K562 (cell line): ENCODE data around the gene AGPAT3. TPM values are rescaled to one million over a fixed set of nuclear protein-coding genes. Genes with fewer than 3 reads are reported as not detected.

Source experiments
- CBFA2T3 ChIP-seq: fragments of 450-650 bp; IDR thresholded peaks from 2 replicates; pipeline ENCODE4 v1.6.1; 2017
- CCNT2 ChIP-seq: IDR thresholded peaks from 2 replicates; pipeline ENCODE4 v1.6.1; 2011; ENCODE audit warnings: borderline replicate concordance, low read depth, mild to moderate bottlenecking, moderate library complexity, mixed read lengths, low read length; ENCODE audit not compliant: insufficient read length; ENCODE audit errors: extremely low read depth
- COPS2 ChIP-seq: fragments of 450-650 bp; conservative IDR thresholded peaks from 2 replicates; pipeline ENCODE4 v1.6.1; 2016; ENCODE audit warnings: mild to moderate bottlenecking, moderate library complexity
- FOSL1 ChIP-seq: fragments of 200-800 bp; sonication (Bioruptor generic); conservative IDR thresholded peaks from 2 replicates; pipeline ENCODE4 v1.6.1; 2016; ENCODE audit warnings: missing genetic modification characterization, missing compliant biosample characterization
- GATA2 ChIP-seq: sonication (generic); formaldehyde crosslinking; IDR thresholded peaks from 2 replicates; pipeline ENCODE4 v1.4.0; 2020; ENCODE audit warnings: mild to moderate bottlenecking, missing genetic modification reagents
- GTF2E2 ChIP-seq: fragments of 200-800 bp; sonication (Bioruptor generic); IDR thresholded peaks from 2 replicates; pipeline ENCODE4 v1.6.1; 2016; ENCODE audit warnings: missing genetic modification characterization, missing compliant biosample characterization
- HDAC2 ChIP-seq: fragments of 450-650 bp; IDR thresholded peaks from 2 replicates; pipeline ENCODE4 v1.6.1; 2016; ENCODE audit warnings: mild to moderate bottlenecking
- NFXL1 ChIP-seq: fragments of 450-650 bp; formaldehyde crosslinking; IDR thresholded peaks from 2 replicates; pipeline ENCODE4 v1.4.0; 2021; ENCODE audit warnings: mild to moderate bottlenecking
- POLR2G ChIP-seq: fragments of 200-400 bp; formaldehyde crosslinking; IDR thresholded peaks from 2 replicates; pipeline ENCODE4 v1.6.1; 2017; ENCODE audit warnings: low read depth, mild to moderate bottlenecking, antibody characterized with exemption, low read length, moderate library complexity
- RBFOX2 ChIP-seq: fragments of 200-400 bp; formaldehyde crosslinking; IDR thresholded peaks from 2 replicates; pipeline ENCODE4 v1.6.1; 2017; ENCODE audit warnings: low read depth, mild to moderate bottlenecking, low read length, moderate library complexity
- RBM17 ChIP-seq: fragments of 200-400 bp; formaldehyde crosslinking; IDR thresholded peaks from 2 replicates; pipeline ENCODE4 v1.6.1; 2017; ENCODE audit warnings: low read depth, mild to moderate bottlenecking, low read length, borderline replicate concordance
- SMARCC2 ChIP-seq: fragments of 450-650 bp; IDR thresholded peaks from 2 replicates; pipeline ENCODE4 v1.6.1; 2017; ENCODE audit warnings: antibody characterized with exemption, moderate library complexity, mild to moderate bottlenecking, low read depth
- ZBTB7A ChIP-seq: IDR thresholded peaks from 2 replicates; pipeline ENCODE4 v1.6.1; 2011; ENCODE audit warnings: low read depth, mild to moderate bottlenecking, low read length, moderate library complexity, borderline replicate concordance; ENCODE audit not compliant: control insufficient read depth
- ZEB2 ChIP-seq: fragments of 450-650 bp; IDR thresholded peaks from 2 replicates; pipeline ENCODE4 v1.6.1; 2016
- ZFP36 ChIP-seq: fragments of 150-350 bp; IDR thresholded peaks from 2 replicates; pipeline ENCODE4 v1.6.1; 2018; ENCODE audit warnings: low read length, low read depth; ENCODE audit not compliant: partially characterized antibody
- ZNF263 ChIP-seq: sonication (generic); formaldehyde crosslinking; IDR thresholded peaks from 2 replicates; pipeline ENCODE4 v1.8.0; 2022; ENCODE audit warnings: mild to moderate bottlenecking, missing genetic modification reagents, borderline replicate concordance
- ZNF316 ChIP-seq: fragments of 450-650 bp; IDR thresholded peaks from 2 replicates; pipeline ENCODE4 v1.6.1; 2016
- ZNF584 ChIP-seq: fragments of 200-800 bp; sonication (Bioruptor generic); IDR thresholded peaks from 2 replicates; pipeline ENCODE4 v1.6.1; 2016; ENCODE audit warnings: low read depth, mild to moderate bottlenecking, missing genetic modification characterization, missing compliant biosample characterization
- ZNF766 ChIP-seq: fragments of 200-800 bp; sonication (Bioruptor generic); conservative IDR thresholded peaks from 2 replicates; pipeline ENCODE4 v1.6.1; 2016; ENCODE audit warnings: missing genetic modification characterization, missing compliant biosample characterization
- ZSCAN32 ChIP-seq: fragments of 450-650 bp; formaldehyde crosslinking; IDR thresholded peaks from 2 replicates; pipeline ENCODE4 v1.4.0; 2020; ENCODE audit warnings: mild to moderate bottlenecking, moderate library complexity
- polyA plus RNA-seq, 8 experiments: library from polyadenylated mRNA; depleted of rRNA in 4 of 8; stranded (reverse) in 5 of 8; unstranded in 3 of 8; fragments of >200 nt; fragmentation: Nextera tagmentation in 2 of 8; fragmentation: Illumina TruSeq in 1 of 8; extraction: Ambion mirVana in 2 of 8; extraction: Trizol in 1 of 8; gene quantifications; 2 replicates each; pipeline versions ENCODE4 v1.2.1 to v1.2.3, GENCODE V29; 2011 to 2014; ENCODE audit warnings: inconsistent platforms in 1 of 8, missing spikeins in 1 of 8
- total RNA-seq, 7 experiments: library from RNA; depleted of rRNA in 6 of 7; stranded (reverse); fragments of >200 nt in 6 of 7; fragmentation: Illumina TruSeq in 2 of 7; extraction: Trizol in 2 of 7; gene quantifications; 2 replicates each; pipeline versions ENCODE4 v1.2.1 to v1.2.3, GENCODE V29; 2011 to 2021; ENCODE audit warnings: low replicate concordance in 1 of 7
- TF ChIP-seq, protein P1 (sequence below): fragments of 250-450 bp; sonication (Bioruptor Pico); IDR thresholded peaks from 2 replicates; pipeline ENCODE4 v1.5.0; 2021; ENCODE audit warnings: mild to moderate bottlenecking, moderate library complexity
- TF ChIP-seq, protein P2 (sequence below): sonication (generic); formaldehyde crosslinking; IDR thresholded peaks from 2 replicates; pipeline ENCODE4 v1.8.1; 2023; ENCODE audit warnings: mild to moderate bottlenecking, missing genetic modification reagents
- TF ChIP-seq, protein P3 (sequence below): sonication (generic); formaldehyde crosslinking; IDR thresholded peaks from 2 replicates; pipeline ENCODE4 v1.8.0; 2022; ENCODE audit warnings: missing genetic modification reagents, mild to moderate bottlenecking, moderate library complexity, borderline replicate concordance

The AGPAT3 gene
- total and polyA plus RNA-seq, 9 of the 15 experiments (the other 6 are each of a cell fraction or from before 2014, with no cell fraction given) = 1.5 to 88.4 (median 35.7) TPM

DNA sequence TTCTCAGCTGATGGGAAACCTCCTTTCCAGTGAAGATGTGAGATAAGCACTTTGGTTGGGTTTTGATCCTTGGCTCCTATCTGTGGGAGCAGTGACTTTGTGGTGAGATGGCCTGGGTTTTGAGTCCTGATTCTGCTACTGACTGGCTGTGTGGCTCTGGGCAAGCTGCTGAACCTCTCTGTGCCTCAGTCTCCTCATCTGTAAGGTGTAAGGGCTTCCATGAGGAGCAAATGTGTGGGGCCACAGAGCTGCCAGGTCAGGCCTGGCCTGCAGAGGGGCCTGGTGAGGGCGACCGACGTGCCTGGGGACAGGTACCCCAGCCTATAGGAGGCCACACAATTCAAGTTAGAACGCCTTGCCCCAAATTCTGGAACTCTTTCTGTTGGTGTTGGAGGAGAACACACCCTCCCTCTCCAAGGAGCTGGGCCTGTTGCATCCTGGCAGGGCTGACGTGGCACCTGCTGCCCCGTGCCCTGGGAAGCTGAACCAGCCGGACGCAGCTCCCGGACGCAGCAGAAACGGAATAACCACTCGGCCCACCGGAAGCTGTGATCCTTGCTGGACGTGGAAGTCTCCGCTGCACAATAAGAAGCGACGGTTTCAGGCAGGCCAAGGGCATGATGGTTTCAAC, 62.7 kb downstream of the AGPAT3 start (continued):
- TF ChIP-seq ZNF766 (0 out of 2 replicates have a peak, but pooled peaks have one; percentile 48), ZBTB7A (no peak), ZNF584 (CRISPR knock-in tag) (no peak), NFXL1 (CRISPR knock-in tag) (no peak), ZNF263 (CRISPR knock-in tag) (no peak), GATA2 (peak; percentile 51; the same call in 1 of the 2 replicates), ZEB2 (no peak), COPS2 (no peak), SMARCC2 (no peak), GTF2E2 (tag) (no peak), RBFOX2 (no peak), CBFA2T3 (peak; percentile 55; the same call in 1 of the 2 replicates), RBM17 (no peak), ZFP36 (peak; percentile 94), POLR2G (0 out of 2 replicates have a peak, but pooled peaks have one; percentile 26), ZNF316 (no peak), FOSL1 (no peak), ZSCAN32 (no peak), HDAC2 (peak; percentile 40; the same call in 1 of the 2 replicates), CCNT2 (no peak)
- TF ChIP-seq, protein P1, sequence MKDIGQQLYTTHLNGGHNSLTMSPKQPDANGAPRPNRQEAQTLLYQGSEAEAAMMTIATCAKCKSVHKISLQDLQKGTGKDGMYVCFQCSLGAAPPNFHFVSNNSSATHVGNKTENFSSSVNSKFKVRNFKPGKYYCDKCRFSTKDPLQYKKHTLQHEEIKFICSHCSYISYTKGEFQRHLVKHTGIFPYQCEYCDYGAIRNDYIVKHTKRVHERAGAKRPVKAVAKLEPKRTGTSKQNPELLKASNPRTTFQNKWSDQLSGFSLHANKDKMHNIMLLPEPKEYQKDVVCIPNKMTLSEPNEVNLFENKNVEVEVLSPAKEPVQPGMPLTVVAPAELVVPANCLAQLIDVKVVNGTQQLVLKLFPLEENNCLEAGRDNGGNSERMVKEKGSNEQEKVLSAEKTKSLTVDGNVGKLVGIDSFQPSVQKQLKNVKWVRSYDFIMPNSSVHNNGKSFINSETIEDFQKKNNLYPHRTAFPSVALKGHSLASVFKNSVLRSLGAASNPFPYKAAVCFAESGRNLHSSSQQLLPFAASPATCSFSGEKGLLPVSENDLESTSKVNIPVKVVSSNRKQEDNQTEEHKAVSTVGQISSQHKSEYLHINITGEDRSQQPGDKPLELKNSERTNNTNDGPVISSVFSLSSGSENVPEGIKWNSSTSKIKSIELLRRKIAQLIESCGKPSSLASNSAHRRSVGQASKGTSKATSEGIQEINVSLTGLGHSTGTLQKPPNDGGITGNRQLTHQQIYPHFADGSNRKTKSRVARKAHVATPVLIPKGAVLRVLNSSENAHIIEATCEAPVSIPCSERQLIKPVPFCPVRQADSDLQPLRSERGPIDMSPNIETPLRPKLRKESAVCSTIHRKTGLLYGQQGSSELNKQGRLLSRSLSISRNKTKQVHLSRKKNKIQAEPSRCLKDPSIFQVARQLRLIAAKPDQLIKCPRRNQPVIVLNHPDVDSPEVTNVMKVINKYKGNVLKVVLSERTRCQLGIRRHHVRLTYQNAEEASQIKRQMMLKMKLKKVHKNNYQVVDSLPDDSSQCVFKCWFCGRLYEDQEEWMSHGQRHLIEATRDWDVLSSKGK (CRISPR knock-in tag) = no peak
- TF ChIP-seq, protein P2, sequence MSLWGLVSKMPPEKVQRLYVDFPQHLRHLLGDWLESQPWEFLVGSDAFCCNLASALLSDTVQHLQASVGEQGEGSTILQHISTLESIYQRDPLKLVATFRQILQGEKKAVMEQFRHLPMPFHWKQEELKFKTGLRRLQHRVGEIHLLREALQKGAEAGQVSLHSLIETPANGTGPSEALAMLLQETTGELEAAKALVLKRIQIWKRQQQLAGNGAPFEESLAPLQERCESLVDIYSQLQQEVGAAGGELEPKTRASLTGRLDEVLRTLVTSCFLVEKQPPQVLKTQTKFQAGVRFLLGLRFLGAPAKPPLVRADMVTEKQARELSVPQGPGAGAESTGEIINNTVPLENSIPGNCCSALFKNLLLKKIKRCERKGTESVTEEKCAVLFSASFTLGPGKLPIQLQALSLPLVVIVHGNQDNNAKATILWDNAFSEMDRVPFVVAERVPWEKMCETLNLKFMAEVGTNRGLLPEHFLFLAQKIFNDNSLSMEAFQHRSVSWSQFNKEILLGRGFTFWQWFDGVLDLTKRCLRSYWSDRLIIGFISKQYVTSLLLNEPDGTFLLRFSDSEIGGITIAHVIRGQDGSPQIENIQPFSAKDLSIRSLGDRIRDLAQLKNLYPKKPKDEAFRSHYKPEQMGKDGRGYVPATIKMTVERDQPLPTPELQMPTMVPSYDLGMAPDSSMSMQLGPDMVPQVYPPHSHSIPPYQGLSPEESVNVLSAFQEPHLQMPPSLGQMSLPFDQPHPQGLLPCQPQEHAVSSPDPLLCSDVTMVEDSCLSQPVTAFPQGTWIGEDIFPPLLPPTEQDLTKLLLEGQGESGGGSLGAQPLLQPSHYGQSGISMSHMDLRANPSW (CRISPR knock-in tag) = no peak
- TF ChIP-seq, protein P3, sequence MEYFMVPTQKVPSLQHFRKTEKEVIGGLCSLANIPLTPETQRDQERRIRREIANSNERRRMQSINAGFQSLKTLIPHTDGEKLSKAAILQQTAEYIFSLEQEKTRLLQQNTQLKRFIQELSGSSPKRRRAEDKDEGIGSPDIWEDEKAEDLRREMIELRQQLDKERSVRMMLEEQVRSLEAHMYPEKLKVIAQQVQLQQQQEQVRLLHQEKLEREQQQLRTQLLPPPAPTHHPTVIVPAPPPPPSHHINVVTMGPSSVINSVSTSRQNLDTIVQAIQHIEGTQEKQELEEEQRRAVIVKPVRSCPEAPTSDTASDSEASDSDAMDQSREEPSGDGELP (CRISPR knock-in tag) = peak; percentile 38; the same call in 1 of the 2 replicates
